Measurements from ENCODE around the gene ZBTB16. TPM values are rescaled to one million over a fixed set of nuclear protein-coding genes. Genes with fewer than 3 reads are reported as not detected.

ZBTB16 gene
- polyA plus RNA-seq, 4 donors: 0.82 to 2.2 (median 2.0) TPM

DNA sequence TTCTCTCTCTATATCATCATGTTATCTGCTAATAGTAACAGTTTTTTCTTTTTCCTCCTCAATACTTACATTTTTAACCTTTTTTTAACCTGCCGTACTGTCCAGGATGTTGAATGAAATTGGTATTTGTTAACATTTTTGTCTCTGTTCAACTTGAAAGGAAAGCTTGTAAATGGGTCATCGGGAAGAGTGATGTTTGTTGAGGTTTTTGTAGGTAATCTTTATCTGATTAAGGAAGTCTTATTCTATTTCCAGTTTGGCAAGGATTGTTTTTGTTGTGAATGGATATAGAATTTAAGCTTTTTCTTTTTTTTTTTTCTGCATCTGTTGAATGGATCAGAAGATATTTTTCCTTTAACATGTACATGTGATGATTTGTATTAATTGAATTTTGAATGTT, 228.6 kb downstream of the ZBTB16 start:
- no peak for DNase-seq (ENCODE audit: low read depth in 4 of 4, low spot score in 2 of 4)

DNA sequence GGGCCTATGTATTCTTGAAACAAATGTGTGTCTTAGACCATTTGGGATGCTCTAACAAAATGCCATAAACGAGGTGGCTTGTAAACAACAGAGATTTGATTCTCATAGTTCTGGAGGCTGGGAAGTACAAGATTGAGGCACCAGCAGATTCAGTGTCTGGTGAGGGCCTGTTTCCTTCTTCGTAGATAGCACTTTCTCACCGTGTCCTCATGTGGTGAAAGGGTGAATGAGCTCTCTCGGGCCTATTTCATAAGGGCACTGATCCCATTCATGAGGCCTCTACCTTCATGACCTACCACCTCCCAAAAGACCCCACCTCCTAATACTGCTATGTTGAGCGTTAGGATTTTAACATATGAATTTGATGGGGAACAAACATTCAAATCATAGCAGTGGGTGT, 230.3 kb downstream of the ZBTB16 start:
- no peak for DNase-seq (ENCODE audit: low read depth in 4 of 4, low spot score in 2 of 4)

GRCh38 chr11:114290503-114291235, 231.2 kb downstream of the ZBTB16 start:
- no peak for DNase-seq (ENCODE audit: low read depth in 4 of 4, low spot score in 2 of 4)

GRCh38 chr11:114291381-114291780, 231.9 kb downstream of the ZBTB16 start:
- no peak for DNase-seq (ENCODE audit: low read depth in 4 of 4, low spot score in 2 of 4)

DNA sequence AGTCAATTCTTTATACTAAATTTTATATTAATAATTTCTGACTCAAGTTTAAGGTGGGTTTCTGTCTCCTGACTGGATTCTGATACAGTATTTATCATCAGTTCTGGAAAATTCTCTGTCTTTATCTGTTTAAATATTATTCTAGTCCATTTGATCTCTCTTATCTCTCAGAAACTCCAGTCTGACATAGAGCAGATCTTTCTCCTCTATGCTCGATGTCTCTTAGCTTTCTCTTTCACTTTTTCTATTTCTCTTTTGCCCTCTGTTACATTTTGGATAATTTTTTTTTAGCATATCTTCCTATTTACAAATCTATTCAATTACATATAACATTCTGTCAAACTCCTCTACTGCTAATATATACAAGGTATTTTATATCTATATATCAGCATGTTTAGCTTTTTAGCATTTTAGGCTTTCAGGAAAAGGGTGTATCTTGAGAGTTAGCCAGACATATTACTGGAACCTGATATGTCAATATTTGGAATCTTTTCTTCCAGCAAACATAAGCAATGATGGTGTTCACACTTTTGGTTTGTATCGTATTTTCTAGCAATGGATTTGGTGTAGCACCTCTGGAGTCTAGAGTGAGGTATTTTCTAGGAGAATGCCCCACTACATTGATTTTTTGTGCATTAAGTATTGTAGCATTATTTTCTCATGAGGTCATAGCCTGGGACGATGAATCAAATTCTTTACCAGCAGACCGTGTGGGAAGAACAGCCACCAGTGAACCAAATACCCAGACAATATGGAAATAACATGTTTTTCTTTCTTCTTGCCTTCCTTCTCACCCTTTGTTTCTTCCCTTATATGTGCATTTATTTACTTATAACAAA, 232.6 kb downstream of the ZBTB16 start:
- DNase-seq (ENCODE audit: low read depth in 4 of 4, low spot score in 2 of 4): no peak

DNA sequence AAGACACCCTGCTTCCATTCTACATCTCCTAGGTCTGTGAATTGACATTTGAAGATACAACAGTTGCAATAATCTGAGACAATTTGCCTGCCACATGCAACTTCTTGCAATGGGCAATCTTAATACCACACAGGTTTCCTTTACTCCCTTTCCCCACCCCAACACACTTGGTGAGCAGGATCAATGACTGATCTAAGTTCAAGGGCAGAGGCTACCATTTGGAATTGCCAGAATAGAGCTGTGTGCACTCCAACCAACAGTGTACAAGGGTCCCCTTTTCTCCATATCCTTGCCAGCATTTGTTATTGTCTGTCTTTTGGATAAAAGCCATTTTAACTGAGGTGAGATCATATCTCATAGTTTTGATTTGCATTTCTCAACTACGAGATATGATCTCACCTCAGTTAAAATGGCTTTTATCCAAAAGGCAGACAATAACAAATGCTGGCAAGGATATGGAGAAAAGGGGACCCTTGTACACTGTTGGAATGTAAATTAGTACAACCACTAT, 233.7 kb downstream of the ZBTB16 start:
- DNase-seq (ENCODE audit: low read depth in 4 of 4, low spot score in 2 of 4): no peak

GRCh38 chr11:114295676-114296604, 236.4 kb downstream of the ZBTB16 start, which contains the start of gene NNMT:
TSS of gene NNMT (plus strand) at chr11:114296399. CDS start at chr11:114296557, 158 bp downstream.
- DNase-seq (ENCODE audit: low read depth in 4 of 4, low spot score in 2 of 4): peak in 1 of 4 donors; percentile 4

GRCh38 chr11:114296605-114297372, 237.3 kb downstream of the ZBTB16 start:
- no peak for DNase-seq (ENCODE audit: low read depth in 4 of 4, low spot score in 2 of 4)

- no peak for DNase-seq (ENCODE audit: low read depth in 4 of 4, low spot score in 2 of 4)
Measured at GRCh38 chr11:114297806-114298709, 238.5 kb downstream of the ZBTB16 start.

- no peak for DNase-seq (ENCODE audit: low read depth in 4 of 4, low spot score in 2 of 4)
Measured at GRCh38 chr11:114298710-114299109, 239.2 kb downstream of the ZBTB16 start.

Other genes with a start within 250 kb of the ZBTB16 start
- 10 to 100 TPM; 31.2 to 53.7 (median 42.5) TPM for gene USP28, start 184.1 kb upstream of the ZBTB16 start, polyA plus RNA-seq (ENCODE audit: insufficient read length in 4 of 4)
- under 1 TPM; 0.08 to 0.17 (median 0.08) TPM for gene HTR3B, start 154.9 kb upstream of the ZBTB16 start, polyA plus RNA-seq (ENCODE audit: insufficient read length in 4 of 4)
- not detected for gene HTR3A, start 84.6 kb upstream of the ZBTB16 start, polyA plus RNA-seq (ENCODE audit: insufficient read length in 4 of 4)
- gene NNMT, start 236.7 kb downstream of the ZBTB16 start, polyA plus RNA-seq (ENCODE audit: insufficient read length in 4 of 4): 1 to 10 TPM in 1 of 4 donors, under 1 TPM in 3; 0.44 to 1.7 (median 0.75) TPM